GM18951 (cell line): Measurements from ENCODE around the gene MAD2L2.

Experiments
- POLR2A ChIP-seq: IDR thresholded peaks from 4 replicates; pipeline ENCODE4 v1.6.1; 2011; ENCODE audit warnings: mild to moderate bottlenecking; ENCODE audit not compliant: insufficient read length, insufficient read depth; ENCODE audit errors: extremely low read depth
- in situ Hi-C: fragments of 300-500 bp; cut with MboI; formaldehyde crosslinking; loops from one replicate; pipeline ENCODE4 v1.12.0; 2022; ENCODE audit warnings: low sequenced_read_pairs, mixed read lengths, inconsistent platforms; ENCODE audit not compliant: unreplicated experiment

The MAD2L2 gene

DNA sequence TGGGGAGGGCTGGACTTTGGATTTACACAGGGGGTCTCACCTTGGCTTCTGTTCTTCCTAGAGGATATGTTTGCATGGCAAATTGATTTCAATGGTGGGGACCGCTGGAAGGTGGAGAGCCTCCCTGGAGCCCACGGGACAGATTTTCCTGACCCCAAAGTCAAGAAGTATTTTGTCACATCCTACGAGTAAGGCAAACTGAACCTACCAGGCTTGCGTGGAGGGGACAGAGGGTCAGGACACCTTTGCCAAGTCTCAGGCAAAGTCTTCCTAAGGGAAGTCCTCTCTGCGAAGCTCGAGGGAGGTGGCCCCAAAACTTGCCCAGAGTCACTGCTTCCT is 9.8 kb downstream of the MAD2L2 start:
- in situ Hi-C loops = no loop called here

DNA sequence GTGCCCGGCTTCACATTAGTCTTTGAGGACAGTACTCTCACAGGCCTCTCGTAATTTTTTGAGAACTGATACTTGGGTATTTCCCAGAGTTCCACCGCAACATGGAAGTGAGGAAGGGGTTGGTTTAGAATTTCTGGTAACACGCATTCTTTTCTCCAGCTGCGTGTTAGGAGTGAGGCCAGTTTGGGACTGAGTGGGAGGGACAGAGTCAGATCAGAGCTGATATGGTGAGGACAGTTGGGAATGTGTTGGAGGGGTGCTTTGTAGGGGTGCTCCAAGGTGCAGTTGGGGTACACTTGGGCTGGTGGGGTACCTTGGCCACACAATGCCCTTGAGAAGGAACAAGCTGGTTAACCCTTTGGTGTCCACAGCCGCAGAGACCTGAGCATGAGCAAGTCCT is 10.2 kb downstream of the MAD2L2 start:
- TF ChIP-seq POLR2A = no peak
- in situ Hi-C loops = no loop called here

More for the DNA sequence above, 9.8 kb downstream of the MAD2L2 start:
- no peak for TF ChIP-seq POLR2A

DNA sequence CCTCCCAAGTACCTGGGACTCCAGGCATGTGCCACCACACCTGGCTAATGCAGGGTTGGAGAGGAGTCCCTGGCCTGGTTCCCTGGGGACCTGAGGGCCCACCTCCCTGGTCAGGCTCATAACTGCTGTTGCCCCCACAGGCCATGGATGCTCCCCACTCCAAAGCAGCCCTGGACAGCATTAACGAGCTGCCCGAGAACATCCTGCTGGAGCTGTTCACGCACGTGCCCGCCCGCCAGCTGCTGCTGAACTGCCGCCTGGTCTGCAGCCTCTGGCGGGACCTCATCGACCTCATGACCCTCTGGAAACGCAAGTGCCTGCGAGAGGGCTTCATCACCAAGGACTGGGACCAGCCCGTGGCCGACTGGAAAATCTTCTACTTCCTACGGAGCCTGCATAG is 12.4 kb downstream of the MAD2L2 start:
- in situ Hi-C loops = no loop called here
- TF ChIP-seq POLR2A = no peak

DNA sequence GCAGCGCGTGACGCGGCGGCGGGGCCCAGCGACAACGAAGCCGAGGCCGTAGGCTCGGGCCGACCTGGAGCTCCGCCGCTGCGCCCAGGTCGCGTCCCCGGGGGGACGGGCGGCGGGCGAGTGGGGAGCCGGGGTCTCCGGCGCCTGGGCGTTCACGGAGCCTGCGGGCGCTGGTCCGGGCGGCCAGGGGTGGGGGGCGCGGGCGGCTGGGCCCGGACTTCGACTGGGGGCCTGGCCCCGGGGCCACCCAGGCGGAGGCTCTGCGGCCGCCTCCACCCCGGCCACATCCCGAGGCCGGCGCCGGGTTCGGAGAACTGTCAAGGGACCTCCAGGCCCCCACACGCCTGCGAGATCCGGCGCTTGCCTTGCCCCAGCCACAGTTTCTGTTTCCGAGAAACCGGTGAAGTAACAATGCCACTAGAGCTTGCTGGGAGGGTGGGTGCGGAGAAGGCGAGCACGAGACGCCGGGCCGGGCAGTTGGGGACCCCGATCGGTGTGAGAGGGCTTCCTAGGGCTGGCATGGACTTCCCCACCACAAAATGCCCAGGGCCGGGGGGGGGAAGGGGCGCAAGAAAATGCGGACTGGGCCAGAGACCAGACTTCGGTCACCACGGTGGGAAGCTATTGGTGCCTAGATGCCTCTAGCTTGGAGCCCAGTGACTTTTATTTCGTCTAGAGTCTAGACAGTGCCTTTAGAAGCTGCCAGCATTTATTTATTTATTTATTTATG is 16.4 kb downstream of the MAD2L2 start:
- TF ChIP-seq POLR2A = peak; percentile 42
- in situ Hi-C loops = no loop called here

DNA sequence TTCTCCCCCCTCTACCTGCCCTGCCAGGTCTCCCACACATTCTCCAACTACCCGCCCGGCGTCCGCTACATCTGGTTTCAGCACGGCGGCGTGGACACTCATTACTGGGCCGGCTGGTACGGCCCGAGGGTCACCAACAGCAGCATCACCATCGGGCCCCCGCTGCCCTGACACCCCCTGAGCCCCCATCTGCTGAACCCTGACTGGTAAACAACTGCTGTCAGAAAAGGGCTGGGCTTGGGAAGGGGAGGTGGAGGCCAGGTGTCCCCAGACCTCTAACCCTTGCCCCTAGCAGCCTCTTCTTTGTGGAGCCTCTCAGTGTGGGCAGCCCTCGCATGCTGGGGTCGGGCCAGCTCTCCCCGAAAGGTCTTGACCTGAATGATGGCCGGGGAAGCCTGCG is 19.8 kb downstream of the MAD2L2 start:
- in situ Hi-C loops = no loop called here

DNA sequence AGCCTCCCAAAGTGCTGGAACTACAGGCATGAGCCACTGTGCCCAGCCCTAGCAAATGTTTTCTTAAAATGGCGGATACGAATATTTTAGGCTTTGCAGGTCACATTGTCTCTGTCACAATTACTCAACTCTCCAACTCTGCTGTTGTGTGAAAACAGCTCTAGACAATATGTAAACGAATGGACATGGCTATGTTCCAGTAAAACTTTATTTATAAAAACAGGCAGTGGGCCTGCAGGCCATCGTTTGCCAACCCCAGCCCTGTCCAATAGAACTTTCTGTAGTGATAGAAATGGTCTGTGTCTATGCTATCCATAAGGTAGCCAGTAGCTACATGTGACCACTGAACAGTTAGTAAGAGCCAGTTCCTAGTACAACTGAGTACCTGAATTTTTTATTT is 21.2 kb downstream of the MAD2L2 start:
- in situ Hi-C loops = no loop called here

More for the DNA sequence above, 19.8 kb downstream of the MAD2L2 start:
- TF ChIP-seq POLR2A = no peak

DNA sequence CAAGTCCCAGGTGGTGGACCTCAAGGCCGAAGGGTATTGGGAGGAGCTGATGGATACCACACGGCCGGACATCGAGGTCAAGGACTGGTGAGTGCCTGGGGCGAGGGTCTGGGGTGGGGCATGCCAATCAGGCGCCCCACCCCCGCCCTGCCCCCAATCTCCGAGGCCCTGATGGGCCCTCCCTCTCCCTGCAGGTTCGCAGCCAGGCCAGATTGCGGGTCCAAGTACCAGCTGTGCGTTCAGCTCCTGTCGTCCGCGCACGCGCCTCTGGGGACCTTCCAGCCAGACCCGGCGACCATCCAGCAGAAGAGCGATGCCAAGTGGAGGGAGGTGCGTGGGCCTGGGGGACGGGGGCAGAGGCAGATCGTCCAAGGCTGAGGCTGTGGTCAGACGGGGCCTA is 22.4 kb downstream of the MAD2L2 start:
- no peak for TF ChIP-seq POLR2A
- in situ Hi-C loops = no loop called here

More for the DNA sequence above, 21.2 kb downstream of the MAD2L2 start:
- no peak for TF ChIP-seq POLR2A

DNA sequence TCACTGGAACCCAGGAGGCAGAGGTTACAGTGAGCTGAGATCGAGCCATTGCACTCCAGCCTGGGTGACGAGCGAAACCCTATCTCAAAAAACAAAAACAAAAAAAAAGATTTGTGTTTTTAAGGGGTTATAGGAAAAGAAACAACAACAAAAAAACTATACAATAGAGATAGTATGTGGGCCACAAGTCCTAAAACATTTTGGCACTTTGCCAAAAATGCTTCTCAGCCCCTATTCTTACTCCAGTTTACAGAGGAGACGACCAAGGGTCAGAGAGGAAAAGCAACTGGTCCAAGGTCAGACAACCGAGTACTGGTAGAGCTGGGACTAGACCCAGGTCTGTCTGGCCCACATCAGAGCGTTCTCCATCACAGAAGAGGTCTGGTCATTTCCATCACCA is 23.3 kb downstream of the MAD2L2 start:
- no peak for TF ChIP-seq POLR2A
- in situ Hi-C loops = no loop called here

DNA sequence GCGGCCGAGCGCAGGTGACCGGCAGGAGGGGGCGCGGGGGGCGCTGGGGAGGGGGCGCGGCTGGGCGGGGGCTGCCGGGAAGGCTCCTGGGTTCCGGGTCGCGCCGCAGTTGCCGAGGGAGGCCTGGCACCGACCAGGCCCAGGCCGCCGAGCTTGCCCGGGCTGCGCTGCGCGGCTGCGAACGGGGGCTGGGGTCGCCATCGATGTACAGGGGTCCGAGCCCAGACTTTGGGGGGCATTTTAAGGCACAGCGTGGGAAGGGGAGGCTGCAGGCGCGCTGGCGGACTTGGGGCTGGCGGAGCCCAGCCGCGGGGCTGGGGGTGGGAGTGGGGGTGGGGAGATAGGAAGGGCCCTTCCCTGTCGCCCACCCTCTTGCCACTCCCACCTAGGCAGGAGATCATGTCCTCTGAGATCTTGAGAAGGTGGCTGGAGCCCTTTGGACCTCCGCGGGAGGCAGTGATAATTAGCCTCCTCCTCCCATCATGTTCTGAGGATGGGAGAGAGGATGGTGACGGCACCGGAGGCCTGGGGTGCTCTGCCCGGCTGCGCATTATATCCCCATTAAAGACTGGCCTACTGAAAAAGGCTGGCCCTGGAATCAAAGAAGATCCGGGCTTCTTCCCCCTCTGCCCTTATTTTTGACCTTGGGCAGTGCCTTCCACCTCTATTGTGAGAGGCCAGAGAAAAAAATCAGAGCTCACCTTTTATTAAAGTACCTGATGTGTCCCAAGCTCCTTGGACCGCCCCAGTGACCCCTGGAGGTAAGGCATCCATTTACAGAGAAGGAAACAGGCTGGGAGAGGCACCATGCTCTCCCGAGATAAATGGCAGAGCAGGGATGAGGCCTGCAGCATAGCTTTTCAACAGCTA is 25.8 kb downstream of the MAD2L2 start:
- in situ Hi-C loops = no loop called here
- TF ChIP-seq POLR2A = no peak

DNA sequence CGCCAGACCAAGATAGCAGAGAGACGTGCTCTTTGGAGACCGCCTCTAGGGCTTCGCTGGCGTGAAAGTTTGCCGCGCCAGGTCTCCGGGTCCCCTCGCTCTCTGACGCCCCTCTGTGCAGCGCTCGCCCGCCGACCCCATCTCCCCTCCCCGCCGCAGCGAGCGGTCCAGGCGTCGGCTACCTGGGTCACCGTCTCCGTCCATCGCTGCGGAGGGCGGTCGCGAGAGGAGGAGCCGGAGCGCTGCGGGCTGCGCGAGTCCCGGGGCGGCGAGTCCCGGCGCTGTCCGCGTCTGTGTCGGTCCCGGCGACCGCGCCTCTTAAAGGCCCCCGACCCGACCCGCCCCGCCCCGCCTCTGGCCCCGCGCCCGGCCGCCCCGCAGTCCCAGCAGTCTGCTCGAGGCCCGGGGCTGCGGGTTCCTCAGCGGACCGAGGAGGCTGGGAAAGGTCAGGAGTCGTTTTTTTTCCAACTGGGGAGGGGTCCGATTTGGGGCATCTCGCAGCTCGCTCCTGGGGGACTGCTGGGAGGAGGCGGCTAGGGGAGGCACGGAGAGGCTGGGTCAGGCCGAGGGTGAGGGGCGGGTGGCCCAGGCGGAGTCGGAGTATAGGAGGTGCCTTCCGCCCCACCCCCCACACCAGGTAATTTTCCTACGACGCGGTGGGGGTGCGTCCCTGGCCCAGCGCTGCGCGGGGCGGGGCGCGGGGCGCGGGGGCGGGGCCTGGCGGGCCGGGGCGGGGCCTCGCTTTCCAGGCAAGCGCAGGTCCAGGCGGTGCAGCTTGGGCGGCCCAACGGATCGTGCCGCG is 26.6 kb downstream of the MAD2L2 start, which contains the start of the genes FBXO2 and FBXO44:
Gene FBXO2 (minus strand): TSS at position 293 of the 802 bp plus-strand sequence. CDS start 89 bp downstream, at position 204.
Gene FBXO44 (plus strand): TSS at position 741 of the 802 bp plus-strand sequence. CDS start 959 bp downstream, outside the sequence.
- peak; percentile 35 for TF ChIP-seq POLR2A
- in situ Hi-C loops = no loop called here

DNA sequence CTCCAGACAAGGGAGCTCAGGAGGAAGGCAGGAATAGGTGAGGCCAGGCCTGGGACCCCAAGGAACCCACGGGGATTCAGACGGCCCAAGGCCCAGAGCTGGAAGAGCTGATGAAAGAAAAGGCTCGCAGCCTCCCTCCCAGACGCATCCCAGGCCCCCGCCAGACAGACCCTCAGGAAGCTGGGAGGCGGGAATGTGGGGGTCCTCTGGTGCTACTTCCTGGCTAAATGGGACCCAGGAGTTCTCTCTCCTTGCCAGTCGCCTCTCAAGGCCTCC is 27.1 kb downstream of the MAD2L2 start:
- in situ Hi-C loops = no loop called here
- no peak for TF ChIP-seq POLR2A

DNA sequence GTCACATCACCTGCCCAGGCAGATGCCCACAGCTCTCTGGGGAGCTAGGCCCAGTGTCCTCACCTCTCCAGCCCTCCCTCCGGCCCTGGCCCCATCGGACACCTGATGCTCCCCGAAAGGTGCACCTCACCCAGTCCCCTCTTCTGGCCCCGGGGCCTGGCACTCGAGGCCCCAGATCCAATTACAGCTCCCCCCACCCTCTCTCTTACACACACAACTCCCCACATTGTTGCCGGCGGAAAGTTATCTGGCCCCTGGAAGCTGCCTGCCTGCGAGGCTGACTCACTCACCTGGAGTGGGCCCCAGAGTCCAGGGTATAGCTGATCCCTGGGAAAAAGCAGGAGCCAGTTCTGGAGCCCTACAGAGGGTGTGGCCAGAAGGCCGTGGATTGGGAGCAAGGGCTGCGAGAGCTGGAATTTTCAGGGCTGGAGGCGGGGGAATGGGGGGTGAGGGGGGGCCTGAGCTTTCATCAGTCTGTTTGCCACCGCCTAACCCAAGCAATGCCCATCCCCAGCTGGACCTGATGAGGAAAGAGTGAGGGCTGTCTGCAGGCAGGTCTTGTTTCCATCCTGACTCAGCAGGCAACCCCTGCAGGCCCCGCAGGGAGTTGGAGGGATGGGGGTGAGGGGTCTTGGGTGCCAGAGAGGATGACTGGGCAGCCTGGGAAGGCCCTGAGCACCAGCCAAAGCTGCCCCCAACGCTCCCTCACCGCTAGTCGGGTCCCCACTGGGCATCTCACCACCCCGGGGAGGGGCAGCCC is 27.7 kb downstream of the MAD2L2 start:
- no peak for TF ChIP-seq POLR2A
- in situ Hi-C loops = no loop called here

DNA sequence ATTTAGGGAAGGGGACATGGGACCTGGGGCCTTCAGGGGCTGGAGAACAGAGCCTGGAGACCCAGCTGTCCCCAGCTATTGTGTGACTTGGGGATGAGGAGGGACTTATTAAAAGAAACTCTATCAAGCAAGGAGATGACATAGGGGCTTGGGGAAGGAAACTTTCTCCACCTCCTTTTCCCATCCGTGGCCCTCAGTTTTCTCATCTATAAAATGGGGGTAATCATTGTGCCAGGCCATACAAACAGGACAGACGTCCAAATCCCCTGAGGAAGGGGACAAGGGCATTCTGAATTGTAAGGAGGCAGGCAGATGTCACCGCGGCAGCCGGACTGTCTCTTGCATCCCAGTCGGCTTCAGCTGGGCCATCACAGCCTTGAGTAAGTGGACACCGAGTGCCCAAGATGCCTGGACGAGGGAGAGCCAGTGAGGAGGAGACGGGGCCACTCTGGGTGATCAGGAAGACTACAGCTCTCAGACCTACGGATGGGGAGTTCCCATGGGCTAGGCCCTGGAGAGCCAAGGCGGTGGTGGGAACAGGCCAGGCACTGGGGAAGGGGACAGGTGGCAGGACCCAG is 28.7 kb downstream of the MAD2L2 start:
- TF ChIP-seq POLR2A = no peak
- in situ Hi-C loops = no loop called here

DNA sequence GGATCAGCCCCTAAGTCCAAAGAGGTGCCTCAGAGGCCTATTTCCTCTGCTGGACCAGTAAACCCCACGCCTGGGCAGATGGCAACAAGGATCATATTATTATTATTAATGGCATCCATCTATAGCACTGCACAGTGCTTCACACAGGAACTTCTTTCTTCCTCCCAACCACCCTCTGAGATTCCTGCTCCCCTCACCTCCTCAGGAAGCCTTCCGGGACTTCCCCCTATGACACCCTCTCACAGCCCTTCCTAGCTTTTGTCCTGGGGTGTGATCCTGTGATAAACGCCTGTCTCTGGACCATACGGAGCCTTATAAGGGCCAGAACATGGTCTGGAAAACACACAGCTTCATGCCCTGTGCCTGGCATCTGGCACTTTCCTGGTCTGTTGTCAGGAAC is 29.9 kb downstream of the MAD2L2 start:
- in situ Hi-C loops = no loop called here
- no peak for TF ChIP-seq POLR2A
